H1 (cell line): ENCODE measurements around the gene UBL4B. TPM values are rescaled to one million over a fixed set of nuclear protein-coding genes. Genes with fewer than 3 reads are reported as not detected.

Experiments
- CTCF ChIA-PET: fragments of 300-600 bp; sonication (Branson Sonifier 250); formaldehyde crosslinking; loops from one replicate; lab custom pipeline; 2021; ENCODE audit not compliant: partially characterized antibody; lab: Charles Lee
- POLR2A ChIA-PET: fragments of 300-600 bp; sonication (Branson Sonifier 250); formaldehyde crosslinking; loops from one replicate; lab custom pipeline; 2021; ENCODE audit warnings: inconsistent platforms; ENCODE audit not compliant: partially characterized antibody; lab: Charles Lee
- DNase-seq, 2 experiments: peaks; one replicate each; pipeline versions ENCODE4 v3.0.0 to v3.0.0-alpha.2; 2010 to 2022; ENCODE audit warnings: low spot score in 2 of 2, low read depth in 1 of 2, mixed read lengths in 1 of 2
- FAIRE-seq: peaks from 2 replicates; lab custom pipeline; 2011; peaks lifted over from hg19 to GRCh38; lab: Jason Lieb, UNC
- H2AFZ ChIP-seq: 2 replicates; pipeline ENCODE4 v1.8.1; 2012; ENCODE audit warnings: low read length, inconsistent platforms
- H2AK5ac ChIP-seq: 2 replicates; pipeline ENCODE4 v1.6.1; 2013; ENCODE audit warnings: low read depth, low read length
- H2BK120ac ChIP-seq: replicated peaks from 2 replicates; pipeline ENCODE3; 2013; ENCODE audit warnings: low read depth, low read length, inconsistent platforms
- H2BK12ac ChIP-seq: 2 replicates; pipeline ENCODE4 v1.6.1; 2013; ENCODE audit warnings: low read depth, low read length
- H2BK15ac ChIP-seq: 2 replicates; pipeline ENCODE4 v1.6.1; 2013; ENCODE audit warnings: low read length
- H2BK20ac ChIP-seq: 2 replicates; pipeline ENCODE4 v1.6.1; 2013; ENCODE audit warnings: low read length
- H2BK5ac ChIP-seq: 2 replicates; pipeline ENCODE4 v1.6.1; 2013; ENCODE audit warnings: low read depth, low read length
- H3K14ac ChIP-seq: 2 replicates; pipeline ENCODE4 v1.6.1; 2013; ENCODE audit warnings: inconsistent platforms; ENCODE audit not compliant: insufficient read length
- H3K18ac ChIP-seq: 2 replicates; pipeline ENCODE4 v1.6.1; 2013; ENCODE audit warnings: low read length; ENCODE audit errors: extremely low read depth
- H3K23ac ChIP-seq: 2 replicates; pipeline ENCODE4 v1.6.1; 2013; ENCODE audit warnings: inconsistent platforms; ENCODE audit not compliant: insufficient read length
- H3K23me2 ChIP-seq: 2 replicates; pipeline ENCODE4 v1.6.1; 2013; ENCODE audit warnings: low read depth, low read length
- H3K27ac ChIP-seq: 2 replicates; pipeline ENCODE4 v1.6.1; 2011; ENCODE audit warnings: low read depth, low read length, inconsistent platforms
- H3K27me3 ChIP-seq, 4 experiments: replicated peaks in 1 of 4; 1 replicate in 1 of 4; 2 replicates in 3 of 4; pipeline versions ENCODE4 v1.6.1 to v1.8.1; 2011 to 2013; ENCODE audit warnings: low read length in 3 of 4, mild to moderate bottlenecking in 3 of 4, inconsistent platforms in 2 of 4, mixed read lengths in 2 of 4, moderate library complexity in 1 of 4; ENCODE audit not compliant: control insufficient read depth in 3 of 4, insufficient read depth in 3 of 4; ENCODE audit errors: extremely low read depth in 1 of 4
- H3K36me3 ChIP-seq, 4 experiments: 2 replicates each; pipeline versions ENCODE4 v1.6.1 to v1.8.1; 2011 to 2013; ENCODE audit warnings: mild to moderate bottlenecking in 4 of 4, low read length in 3 of 4, moderate library complexity in 2 of 4, control low read depth in 1 of 4, inconsistent platforms in 1 of 4; ENCODE audit not compliant: insufficient read depth in 4 of 4, control insufficient read depth in 2 of 4
- H3K4ac ChIP-seq: replicated peaks from 2 replicates; pipeline ENCODE3; 2013; ENCODE audit warnings: low read length, low read depth, mixed read lengths, inconsistent platforms; ENCODE audit not compliant: insufficient read length
- H3K4me1 ChIP-seq, 4 experiments: replicated peaks in 1 of 4; 1 replicate in 1 of 4; 2 replicates in 3 of 4; pipeline versions ENCODE4 v1.6.1 to v1.8.1; 2011 to 2013; ENCODE audit warnings: low read length in 3 of 4, inconsistent platforms in 2 of 4, mixed read lengths in 1 of 4; ENCODE audit not compliant: insufficient read depth in 4 of 4, control insufficient read depth in 3 of 4
- H3K4me2 ChIP-seq, 2 experiments: 2 replicates each; pipeline versions ENCODE4 v1.6.1 to v1.8.1; 2011 to 2013; ENCODE audit warnings: low read depth in 2 of 2, low read length in 2 of 2, control low read depth in 1 of 2, inconsistent platforms in 1 of 2, mild to moderate bottlenecking in 1 of 2; ENCODE audit not compliant: insufficient read depth in 1 of 2
- H3K4me3 ChIP-seq, 4 experiments: fragments of 200-600, 300-600 bp in 1 of 4; sonication (generic), shearing (Covaris generic), sonication (Bioruptor Twin) in 1 of 4; 2 replicates each; pipeline versions ENCODE4 v1.5.1 to v1.8.1; 2011 to 2016; ENCODE audit warnings: low read length in 4 of 4, low read depth in 3 of 4, control low read depth in 2 of 4, inconsistent platforms in 2 of 4, mild to moderate bottlenecking in 2 of 4, mixed read lengths in 1 of 4, moderate library complexity in 1 of 4; ENCODE audit not compliant: insufficient read depth in 2 of 4; ENCODE audit errors: extremely low read depth in 1 of 4
- H3K56ac ChIP-seq: replicated peaks from 2 replicates; pipeline ENCODE3; 2013; ENCODE audit warnings: low read depth, mild to moderate bottlenecking, mixed read lengths, low read length, inconsistent platforms; ENCODE audit not compliant: insufficient read length
- H3K79me1 ChIP-seq: 2 replicates; pipeline ENCODE4 v1.6.1; 2013; ENCODE audit warnings: low read depth, low read length, control low read depth
- H3K79me2 ChIP-seq, 2 experiments: 2 replicates each; pipeline versions ENCODE4 v1.6.1 to v1.8.1; 2012 to 2013; ENCODE audit warnings: low read length in 2 of 2, mild to moderate bottlenecking in 2 of 2, inconsistent platforms in 1 of 2; ENCODE audit not compliant: insufficient read depth in 2 of 2, control insufficient read depth in 1 of 2
- H3K9ac ChIP-seq, 4 experiments: replicated peaks in 1 of 4; 1 replicate in 1 of 4; 2 replicates in 3 of 4; pipeline versions ENCODE4 v1.6.1 to v1.8.1; 2011 to 2013; ENCODE audit warnings: low read depth in 3 of 4, low read length in 3 of 4, control low read depth in 2 of 4, mild to moderate bottlenecking in 2 of 4, moderate library complexity in 2 of 4, inconsistent platforms in 1 of 4; ENCODE audit errors: extremely low read depth in 1 of 4
- H3K9me3 ChIP-seq, 2 experiments: 2 replicates each; pipeline versions ENCODE4 v1.6.1 to v1.8.1; 2012 to 2013; ENCODE audit warnings: mild to moderate bottlenecking in 2 of 2, moderate library complexity in 2 of 2, control low read depth in 1 of 2, inconsistent platforms in 1 of 2, low read depth in 1 of 2, low read length in 1 of 2, mixed read lengths in 1 of 2; ENCODE audit not compliant: insufficient read depth in 2 of 2
- H4K20me1 ChIP-seq, 2 experiments: replicated peaks in 1 of 2; 2 replicates each; pipeline versions ENCODE3 to v1.8.1; 2011 to 2013; ENCODE audit warnings: inconsistent platforms in 2 of 2, low read length in 2 of 2, mild to moderate bottlenecking in 1 of 2; ENCODE audit not compliant: insufficient read depth in 2 of 2, control insufficient read depth in 1 of 2
- H4K5ac ChIP-seq: 2 replicates; pipeline ENCODE4 v1.6.1; 2013; ENCODE audit warnings: low read length, low read depth, mixed read lengths, inconsistent platforms; ENCODE audit not compliant: insufficient read length
- H4K8ac ChIP-seq: 2 replicates; pipeline ENCODE4 v1.8.0; 2013; ENCODE audit warnings: mild to moderate bottlenecking, moderate library complexity, low read length, inconsistent platforms; ENCODE audit not compliant: insufficient read depth; ENCODE audit errors: extremely low read depth
- H4K91ac ChIP-seq: replicated peaks from 2 replicates; pipeline ENCODE3; 2013; ENCODE audit warnings: low read length, mixed read lengths, inconsistent platforms; ENCODE audit not compliant: insufficient read length
- GABPA ChIP-seq: IDR thresholded peaks from 2 replicates; pipeline ENCODE4 v1.6.1; 2011; ENCODE audit warnings: mild to moderate bottlenecking, low read length, moderate library complexity, borderline replicate concordance; ENCODE audit not compliant: insufficient read depth
- JUND ChIP-seq: IDR thresholded peaks from 2 replicates; pipeline ENCODE4 v1.6.1; 2011; ENCODE audit warnings: mild to moderate bottlenecking, improper control_type of control experiment, low read length
- RBBP5 ChIP-seq: IDR thresholded peaks from 2 replicates; pipeline ENCODE4 v1.7.1; 2012; ENCODE audit warnings: low read depth, mild to moderate bottlenecking, inconsistent platforms, low read length, moderate library complexity, borderline replicate concordance
- TAF7 ChIP-seq: optimal IDR thresholded peaks from 2 replicates; pipeline ENCODE3; 2011; ENCODE audit warnings: low read depth, mild to moderate bottlenecking, inconsistent platforms, low read length, moderate library complexity, borderline replicate concordance
- WGBS, 2 experiments: shearing (Covaris generic) in 1 of 2; methylation state at CpG; one replicate each; pipeline versions ENCODE4 v1.1.6 to v1.1.7; 2013 to 2015; ENCODE audit warnings: low lambda C conversion rate in 2 of 2, mixed read lengths in 2 of 2, inconsistent platforms in 1 of 2, low coverage in 1 of 2, missing lambda C conversion rate in 1 of 2; ENCODE audit not compliant: insufficient replicate concordance in 2 of 2, insufficient coverage in 1 of 2, insufficient read length in 1 of 2; ENCODE audit errors: extremely low coverage in 1 of 2, missing lambda C conversion rate in 1 of 2; 5-methylcytosine and 5-hydroxymethylcytosine counted together
- polyA plus RNA-seq, 7 experiments: library from polyadenylated mRNA; depleted of rRNA in 3 of 7; stranded (reverse) in 5 of 7; unstranded in 2 of 7; fragments of >200 nt in 5 of 7; fragments of 200-250 nt in 2 of 7; gene quantifications; 1 replicate in 5 of 7; 2 replicates in 1 of 7; 4 replicates in 1 of 7; pipeline versions ENCODE4 v1.2.1 to v1.2.3, GENCODE V29; 2011 to 2013; ENCODE audit warnings: missing spikeins in 2 of 7, mixed read lengths in 2 of 7
- total RNA-seq: library from RNA; stranded (reverse); fragmentation: NEBNext Ultra II Directional; extraction: Animal tissue kit (Norgen Biotek cat#: 25700); gene quantifications from 2 replicates; pipeline ENCODE4 v1.2.1, GENCODE V29; 2021
- TF ChIP-seq, protein P1 (sequence below): IDR thresholded peaks from 2 replicates; pipeline ENCODE4 v1.6.1; 2011; ENCODE audit warnings: low read depth, mild to moderate bottlenecking, low read length; ENCODE audit not compliant: insufficient read depth

The UBL4B gene
- total and polyA plus RNA-seq, 2 of the 8 experiments (the other 6 are each of a cell fraction or from before 2014, with no cell fraction given): 0.11 TPM; not detected in 1

DNA sequence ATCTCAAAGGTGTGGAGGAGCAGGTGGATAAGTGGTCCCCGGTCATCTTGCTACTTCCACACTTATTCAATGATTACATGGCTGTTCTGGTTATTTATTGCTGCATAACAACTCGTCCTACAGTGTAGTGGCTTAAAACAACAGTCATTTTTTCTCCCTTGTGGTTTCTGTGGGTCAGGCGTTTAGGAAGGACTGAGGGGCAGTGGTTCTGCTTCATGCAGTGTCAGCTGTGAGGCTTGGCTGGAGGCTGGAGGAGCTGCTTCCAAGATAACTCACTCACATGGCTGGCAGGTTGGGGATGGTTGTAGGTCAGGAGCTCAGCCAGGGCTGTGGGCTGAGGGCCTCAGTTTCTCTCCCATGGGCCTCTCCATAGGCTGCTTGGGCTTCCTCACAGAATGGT is 32.1 kb downstream of the UBL4B start:
- Histone ChIP-seq H2BK20ac (no peak overlapping the region), H3K14ac (no peak overlapping the region), H3K9ac (no peak overlapping the region), H2BK12ac (no peak overlapping the region), H3K56ac (no peak overlapping the region), H3K4ac (no peak overlapping the region), H3K27me3 (peaks cover 5 to 37% (median 21%) of the 10 kb centered on the region in 4 experiments), H2BK15ac (no peak overlapping the region), H3K27ac (no peak overlapping the region), H3K9me3 (no peaks in the 10 kb centered on the region), H4K5ac (no peak overlapping the region), H3K79me2 (no peaks in the 10 kb centered on the region), H3K4me3 (no peak overlapping the region), H3K18ac (no peak overlapping the region), H2BK5ac (no peak overlapping the region), H3K79me1 (no peaks in the 10 kb centered on the region), H3K23ac (no peak overlapping the region), H3K4me1 (no peaks in the 10 kb centered on the region), H2AFZ (no peak overlapping the region), H3K23me2 (no peaks in the 10 kb centered on the region), H4K8ac (no peak overlapping the region), H4K91ac (no peak overlapping the region), H2BK120ac (no peak overlapping the region), H3K4me2 (no peak overlapping the region), H2AK5ac (no peak overlapping the region), H3K36me3 (no peaks in the 10 kb centered on the region)
- CTCF ChIA-PET: interaction anchor here (1.0 to 3.1 kb wide), 11 partner anchors 10 to 268 kb away, joined by 3 to 11 read pairs (median 4); no protein-coding TSS in a partner anchor
- POLR2A ChIA-PET: no interaction called here
- DNase-seq (no peak), FAIRE-seq (no peak)
- WGBS, 2 experiments: 81% methylated on average over 3 of the region's 3 CpGs; no CpG with 5 or more reads in 1 of the 2 experiments
- TF ChIP-seq RBBP5 (no peak), GABPA (no peak), TAF7 (no peak), JUND (no peak)
- TF ChIP-seq, protein P1, sequence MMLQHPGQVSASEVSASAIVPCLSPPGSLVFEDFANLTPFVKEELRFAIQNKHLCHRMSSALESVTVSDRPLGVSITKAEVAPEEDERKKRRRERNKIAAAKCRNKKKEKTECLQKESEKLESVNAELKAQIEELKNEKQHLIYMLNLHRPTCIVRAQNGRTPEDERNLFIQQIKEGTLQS: no peak
- TF ChIP-seq, all 59 proteins: peak for 0
- H4K20me1 ChIP-seq: peaks cover 0 to 3% of the 10 kb centered on the region in 2 experiments
